A673 (cell line): ENCODE results near the gene TRAPPC2L. TPM values are rescaled to one million over a fixed set of nuclear protein-coding genes. Genes with fewer than 3 reads are reported as not detected.
A peak's percentile ranks its signal among the peaks of the same experiment; 100 is the strongest.

ENCODE experiments used
- BruUV-seq: library from RNA; stranded (reverse); fragments of 400-500 nt; replicated peaks from 2 replicates; lab custom pipeline; 2021; lab: Mats Ljungman, UMichigan
- CTCF ChIA-PET: fragments of 300-600 bp; sonication (Branson Sonifier 250); formaldehyde crosslinking; loops from one replicate; lab custom pipeline; 2022; ENCODE audit warnings: antibody characterized with exemption; lab: Charles Lee
- POLR2A ChIA-PET: fragments of 300-600 bp; sonication (Branson Sonifier 250); formaldehyde crosslinking; loops from one replicate; lab custom pipeline; 2022; ENCODE audit warnings: antibody characterized with exemption; ENCODE audit not compliant: low non-redundant PET; lab: Charles Lee
- DNase-seq: peaks from one replicate; pipeline ENCODE4 v3.0.0-alpha.2; 2015; ENCODE audit warnings: low spot score
- H3K27ac ChIP-seq: fragments of 200-600 bp; sonication (generic); 2 replicates; pipeline ENCODE4 v1.5.1; 2016; ENCODE audit warnings: mixed run types, low read depth, mild to moderate bottlenecking, mixed read lengths, antibody characterized with exemption, low read length; ENCODE audit not compliant: poor library complexity, severe bottlenecking
- H3K27me3 ChIP-seq: fragments of 200-600 bp; sonication (generic); replicated peaks from 2 replicates; pipeline ENCODE4 v1.6.1; 2017; ENCODE audit warnings: mixed run types, low read depth, mild to moderate bottlenecking, mixed read lengths, antibody characterized with exemption, low read length; ENCODE audit not compliant: insufficient read depth, poor library complexity
- H3K36me3 ChIP-seq: fragments of 200-600 bp; sonication (generic); 2 replicates; pipeline ENCODE4 v1.6.1; 2016; ENCODE audit warnings: mixed run types, mild to moderate bottlenecking, mixed read lengths, antibody characterized with exemption, low read length; ENCODE audit not compliant: insufficient read depth, poor library complexity, severe bottlenecking
- H3K4me1 ChIP-seq: fragments of 200-600 bp; sonication (generic); 2 replicates; pipeline ENCODE4 v1.6.1; 2017; ENCODE audit warnings: mixed run types, mild to moderate bottlenecking, mixed read lengths, antibody characterized with exemption, low read length; ENCODE audit not compliant: insufficient read depth, poor library complexity, severe bottlenecking
- H3K4me3 ChIP-seq: fragments of 200-600 bp; sonication (generic); 2 replicates; pipeline ENCODE4 v1.5.1; 2016; ENCODE audit warnings: low read depth, mixed run types, mild to moderate bottlenecking, mixed read lengths, low read length; ENCODE audit not compliant: poor library complexity, severe bottlenecking
- H3K9me3 ChIP-seq: fragments of 200-600 bp; sonication (generic); 2 replicates; pipeline ENCODE4 v1.6.1; 2016; ENCODE audit warnings: mixed run types, low read depth, mild to moderate bottlenecking, mixed read lengths, antibody characterized with exemption, low read length; ENCODE audit not compliant: poor library complexity, severe bottlenecking
- EZH2 ChIP-seq: fragments of 200-600 bp; sonication (generic); IDR thresholded peaks from 2 replicates; pipeline ENCODE4 v1.6.1; 2017; ENCODE audit warnings: borderline replicate concordance, low read depth, mild to moderate bottlenecking, mixed read lengths, antibody characterized with exemption, low read length; ENCODE audit not compliant: poor library complexity, severe bottlenecking
- intact Hi-C: fragments of 100-400 bp; cut with micrococcal nuclease; formaldehyde crosslinking; loops from one replicate; pipeline ENCODE4 v1.10.0; 2022; ENCODE audit not compliant: unreplicated experiment
- total RNA-seq: library from RNA; stranded (reverse); gene quantifications from 2 replicates; pipeline ENCODE4 v1.2.3, GENCODE V29; 2021
- TF ChIP-seq, protein P1 (sequence below): fragments of 300-800, 200-600 bp; sonication (generic); conservative IDR thresholded peaks from 2 replicates; pipeline ENCODE4 v1.5.1; 2017; ENCODE audit warnings: low read depth, mild to moderate bottlenecking, antibody characterized with exemption, low read length, moderate library complexity, mixed read lengths

TRAPPC2L gene
- total RNA-seq, 1 experiment from 2014 or later = 98.6 TPM

DNA sequence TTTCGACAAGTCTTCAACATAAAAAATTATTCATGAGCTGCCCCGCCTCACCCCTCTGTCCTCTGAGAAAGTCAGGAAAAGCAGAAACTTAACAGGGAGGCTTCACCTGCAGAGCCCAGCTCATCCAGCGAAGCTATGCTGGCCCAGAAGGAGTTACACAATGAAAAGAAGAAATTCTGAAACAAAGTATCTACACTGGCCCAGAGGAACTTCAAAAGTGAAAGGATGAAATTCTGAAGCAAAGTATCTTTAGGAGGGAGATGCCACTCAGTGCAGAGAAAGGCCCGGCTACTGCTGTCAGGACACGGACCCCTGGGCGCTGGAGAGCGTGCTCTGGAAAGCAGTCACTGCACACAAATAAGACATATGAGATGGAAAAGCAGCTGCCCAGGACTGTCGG, 1.8 kb upstream of the TRAPPC2L start:
- Histone ChIP-seq H3K4me3 (no peak overlapping the region), H3K36me3 (peaks cover 8% of the 10 kb centered on the region), H3K4me1 (peaks cover 3% of the 10 kb centered on the region), H3K9me3 (no peaks in the 10 kb centered on the region), H3K27ac (no peak overlapping the region), H3K27me3 (no peaks in the 10 kb centered on the region)
- BruUV-seq = no TSS peak
- intact Hi-C loops = no loop called here
- DNase-seq = no peak
- TF ChIP-seq EZH2 = no peak
- TF ChIP-seq, protein P1, sequence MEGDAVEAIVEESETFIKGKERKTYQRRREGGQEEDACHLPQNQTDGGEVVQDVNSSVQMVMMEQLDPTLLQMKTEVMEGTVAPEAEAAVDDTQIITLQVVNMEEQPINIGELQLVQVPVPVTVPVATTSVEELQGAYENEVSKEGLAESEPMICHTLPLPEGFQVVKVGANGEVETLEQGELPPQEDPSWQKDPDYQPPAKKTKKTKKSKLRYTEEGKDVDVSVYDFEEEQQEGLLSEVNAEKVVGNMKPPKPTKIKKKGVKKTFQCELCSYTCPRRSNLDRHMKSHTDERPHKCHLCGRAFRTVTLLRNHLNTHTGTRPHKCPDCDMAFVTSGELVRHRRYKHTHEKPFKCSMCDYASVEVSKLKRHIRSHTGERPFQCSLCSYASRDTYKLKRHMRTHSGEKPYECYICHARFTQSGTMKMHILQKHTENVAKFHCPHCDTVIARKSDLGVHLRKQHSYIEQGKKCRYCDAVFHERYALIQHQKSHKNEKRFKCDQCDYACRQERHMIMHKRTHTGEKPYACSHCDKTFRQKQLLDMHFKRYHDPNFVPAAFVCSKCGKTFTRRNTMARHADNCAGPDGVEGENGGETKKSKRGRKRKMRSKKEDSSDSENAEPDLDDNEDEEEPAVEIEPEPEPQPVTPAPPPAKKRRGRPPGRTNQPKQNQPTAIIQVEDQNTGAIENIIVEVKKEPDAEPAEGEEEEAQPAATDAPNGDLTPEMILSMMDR = no peak
- ChIA-PET CTCF (no interaction called here), POLR2A (no interaction called here)

DNA sequence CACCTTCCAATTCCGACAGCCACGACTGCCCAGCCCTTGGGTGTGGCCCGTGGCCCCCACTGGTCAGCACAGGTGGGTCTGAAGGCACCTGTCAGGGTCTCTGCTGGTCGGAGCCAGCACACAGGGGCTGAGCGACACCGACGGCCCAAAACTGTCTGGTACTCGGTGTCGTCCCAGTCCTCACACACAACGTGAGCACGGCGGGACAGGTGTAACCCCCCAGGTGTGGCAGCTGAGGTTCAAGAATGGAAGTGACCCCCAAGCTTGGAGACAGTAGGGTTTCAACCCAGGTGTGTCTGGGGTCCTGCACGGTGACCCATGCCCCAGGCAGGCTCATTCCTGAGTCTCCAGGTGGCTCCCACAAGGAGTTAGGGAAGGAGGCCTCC, 1.2 kb upstream of the TRAPPC2L start:
- Histone ChIP-seq H3K9me3 (no peaks in the 10 kb centered on the region), H3K4me3 (peak overlapping the region; percentile 95), H3K4me1 (peaks cover 3% of the 10 kb centered on the region), H3K27ac (no peak overlapping the region), H3K36me3 (peaks cover 10% of the 10 kb centered on the region), H3K27me3 (no peaks in the 10 kb centered on the region)
- TF ChIP-seq, protein P1 = no peak
- no peak for TF ChIP-seq EZH2
- intact Hi-C loops = no loop called here
- ChIA-PET POLR2A (no interaction called here), CTCF (no interaction called here)
- no peak for DNase-seq
- BruUV-seq = TSS peak; percentile 29

DNA sequence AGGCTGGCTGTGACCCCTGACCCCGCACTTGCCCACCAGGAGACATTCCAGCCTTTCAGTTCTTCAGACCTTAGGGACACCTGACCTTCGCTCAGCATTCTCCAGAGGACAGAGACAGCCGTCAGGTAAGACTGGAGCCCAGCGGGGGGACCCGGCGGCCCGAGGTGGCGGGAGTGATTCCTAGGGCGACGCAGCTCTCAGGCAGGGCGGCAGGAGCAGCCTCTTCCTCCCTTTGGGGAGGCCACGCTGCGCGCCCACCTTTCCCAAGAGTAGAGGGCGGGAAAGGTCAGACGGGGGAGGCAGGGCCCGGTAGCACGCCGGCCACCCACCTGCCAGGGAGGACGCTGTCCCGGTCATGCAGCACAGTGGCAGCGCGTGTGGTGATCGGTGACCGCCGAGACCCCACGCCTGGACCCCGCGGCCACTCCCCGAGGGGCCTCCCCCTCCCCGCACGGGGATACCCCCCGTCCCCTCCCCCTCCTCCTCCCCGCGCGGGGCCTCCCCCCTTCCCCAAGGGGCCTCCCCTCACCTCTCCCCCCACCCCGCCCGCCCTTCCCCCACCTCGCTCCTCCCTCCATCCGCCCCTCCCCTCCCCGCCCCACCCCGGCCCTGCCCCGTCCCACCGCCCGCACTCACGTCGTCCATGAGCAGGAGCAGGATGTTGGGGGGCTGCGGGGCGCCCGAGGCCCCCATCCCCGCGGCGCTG, 652 bp upstream of the TRAPPC2L start:
- no peak for DNase-seq
- no peaks in the 10 kb centered on the region for H3K9me3 ChIP-seq
- no TSS peak for BruUV-seq

More for the DNA sequence above, 652 bp upstream of the TRAPPC2L start:
- Histone ChIP-seq H3K27me3 (no peaks in the 10 kb centered on the region), H3K27ac (peak overlapping the region; percentile 83), H3K36me3 (peaks cover 14% of the 10 kb centered on the region), H3K4me3 (peak overlapping the region; percentile 95), H3K4me1 (peaks cover 3% of the 10 kb centered on the region)
- intact Hi-C loops = no loop called here
- POLR2A ChIA-PET = no interaction called here
- TF ChIP-seq, protein P1 = no peak
- TF ChIP-seq EZH2 = no peak
- CTCF ChIA-PET = no interaction called here
